MM.1S (cell line): ENCODE measurements around the gene LMNTD2.

ENCODE experiments used
- DNase-seq: peaks from one replicate; pipeline ENCODE4 v3.0.0-alpha.2; 2015
- H2AFZ ChIP-seq: fragments of 300-600 bp; sonication (generic); 2 replicates; pipeline ENCODE4 v1.6.0; 2016; ENCODE audit warnings: antibody characterized with exemption, low read length
- H3F3A ChIP-seq: fragments of 300-600 bp; sonication (generic); 2 replicates; pipeline ENCODE4 v1.6.1; 2016; ENCODE audit warnings: mild to moderate bottlenecking, antibody characterized with exemption, low read length, moderate library complexity, mixed read lengths; ENCODE audit not compliant: insufficient read depth
- H3K27ac ChIP-seq: fragments of 300-600 bp; sonication (generic); 2 replicates; pipeline ENCODE4 v1.5.1; 2016; ENCODE audit warnings: mild to moderate bottlenecking, low read length
- H3K27me3 ChIP-seq: fragments of 300-600 bp; sonication (generic); replicated peaks from 2 replicates; pipeline ENCODE4 v1.6.0; 2016; ENCODE audit warnings: low read length; ENCODE audit not compliant: insufficient read depth
- H3K36me3 ChIP-seq: fragments of 300-600 bp; sonication (generic); replicated peaks from 2 replicates; pipeline ENCODE4 v1.6.1; 2016; ENCODE audit warnings: mild to moderate bottlenecking, low read length, mixed read lengths; ENCODE audit not compliant: insufficient read depth
- H3K4me1 ChIP-seq: fragments of 300-600 bp; sonication (generic); 2 replicates; pipeline ENCODE4 v1.6.1; 2016; ENCODE audit warnings: low read length, mixed read lengths
- H3K4me2 ChIP-seq: fragments of 300-600 bp; sonication (generic); 2 replicates; pipeline ENCODE4 v1.6.0; 2016; ENCODE audit warnings: low read depth, low read length
- H3K4me3 ChIP-seq: fragments of 300-600 bp; sonication (generic); 2 replicates; pipeline ENCODE4 v1.5.1; 2016; ENCODE audit warnings: low read length, mixed read lengths
- H3K79me2 ChIP-seq: fragments of 300-600 bp; sonication (generic); 2 replicates; pipeline ENCODE4 v1.6.1; 2016; ENCODE audit warnings: mixed run types, low read length, mixed read lengths
- H3K9ac ChIP-seq: fragments of 300-600 bp; sonication (generic); 2 replicates; pipeline ENCODE4 v1.6.1; 2016; ENCODE audit warnings: low read length, mixed read lengths
- H3K9me2 ChIP-seq: fragments of 300-600 bp; sonication (generic); replicated peaks from 2 replicates; pipeline ENCODE4 v1.6.1; 2016; ENCODE audit warnings: mild to moderate bottlenecking, low read length, mixed read lengths; ENCODE audit not compliant: insufficient read depth
- H3K9me3 ChIP-seq: fragments of 300-600 bp; sonication (generic); replicated peaks from 2 replicates; pipeline ENCODE4 v1.6.1; 2016; ENCODE audit warnings: mild to moderate bottlenecking, low read length, mixed read lengths; ENCODE audit not compliant: insufficient read depth
- H4K20me1 ChIP-seq: fragments of 300-600 bp; sonication (generic); 2 replicates; pipeline ENCODE4 v1.6.1; 2016; ENCODE audit warnings: mild to moderate bottlenecking, low read length, moderate library complexity, mixed read lengths; ENCODE audit not compliant: insufficient read depth
- CTCF ChIP-seq: fragments of 300-600 bp; sonication (generic); IDR thresholded peaks from 2 replicates; pipeline ENCODE4 v1.5.1; 2016; ENCODE audit warnings: antibody characterized with exemption, low read length, mixed read lengths
- EZH2 ChIP-seq: fragments of 300-600 bp; sonication (generic); optimal IDR thresholded peaks from 2 replicates; pipeline ENCODE3; 2017; ENCODE audit warnings: low read depth, mild to moderate bottlenecking, antibody characterized with exemption, low read length, mixed read lengths
- EZH2phosphoT487 ChIP-seq: fragments of 300-600 bp; sonication (generic); IDR thresholded peaks from 2 replicates; pipeline ENCODE4 v1.6.1; 2018; ENCODE audit warnings: antibody characterized with exemption, low read length

The LMNTD2 gene

DNA sequence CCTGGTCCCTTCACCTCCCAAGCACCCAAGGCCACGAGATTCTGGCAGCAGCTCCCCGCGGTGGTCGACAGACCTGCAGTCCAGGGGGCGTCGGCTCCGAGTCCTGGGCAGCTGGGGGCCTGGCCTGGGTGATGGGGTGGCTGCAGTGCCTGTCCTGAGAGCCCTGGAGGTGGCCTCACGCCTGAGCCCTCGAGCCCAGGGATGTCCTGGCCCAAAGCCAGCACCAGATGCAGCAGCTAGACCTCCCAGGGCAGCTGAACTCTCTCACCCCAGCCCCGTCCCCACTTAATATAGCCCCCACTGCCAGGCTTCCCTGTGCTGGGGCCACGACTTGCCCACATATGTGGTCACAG lies 6.6 kb downstream of the LMNTD2 start:
- Histone ChIP-seq H3K9ac (peak overlapping the region; percentile 62; the same call in 1 of the 2 replicates), H3K4me3 (no peak overlapping the region), H3K4me1 (no peaks in the 10 kb centered on the region), H2AFZ (peak overlapping the region; percentile 87; the same call in 1 of the 2 replicates), H4K20me1 (no peaks in the 10 kb centered on the region), H3F3A (no peaks in the 10 kb centered on the region), H3K27ac (no peak overlapping the region), H3K79me2 (no peaks in the 10 kb centered on the region), H3K9me2 (no peaks in the 10 kb centered on the region), H3K36me3 (no peaks in the 10 kb centered on the region), H3K27me3 (peaks cover 30% of the 10 kb centered on the region), H3K4me2 (peak overlapping the region; percentile 99), H3K9me3 (no peaks in the 10 kb centered on the region)
- DNase-seq: no peak
- no peak for TF ChIP-seq EZH2phosphoT487
- TF ChIP-seq CTCF: no peak
- TF ChIP-seq EZH2: no peak

DNA sequence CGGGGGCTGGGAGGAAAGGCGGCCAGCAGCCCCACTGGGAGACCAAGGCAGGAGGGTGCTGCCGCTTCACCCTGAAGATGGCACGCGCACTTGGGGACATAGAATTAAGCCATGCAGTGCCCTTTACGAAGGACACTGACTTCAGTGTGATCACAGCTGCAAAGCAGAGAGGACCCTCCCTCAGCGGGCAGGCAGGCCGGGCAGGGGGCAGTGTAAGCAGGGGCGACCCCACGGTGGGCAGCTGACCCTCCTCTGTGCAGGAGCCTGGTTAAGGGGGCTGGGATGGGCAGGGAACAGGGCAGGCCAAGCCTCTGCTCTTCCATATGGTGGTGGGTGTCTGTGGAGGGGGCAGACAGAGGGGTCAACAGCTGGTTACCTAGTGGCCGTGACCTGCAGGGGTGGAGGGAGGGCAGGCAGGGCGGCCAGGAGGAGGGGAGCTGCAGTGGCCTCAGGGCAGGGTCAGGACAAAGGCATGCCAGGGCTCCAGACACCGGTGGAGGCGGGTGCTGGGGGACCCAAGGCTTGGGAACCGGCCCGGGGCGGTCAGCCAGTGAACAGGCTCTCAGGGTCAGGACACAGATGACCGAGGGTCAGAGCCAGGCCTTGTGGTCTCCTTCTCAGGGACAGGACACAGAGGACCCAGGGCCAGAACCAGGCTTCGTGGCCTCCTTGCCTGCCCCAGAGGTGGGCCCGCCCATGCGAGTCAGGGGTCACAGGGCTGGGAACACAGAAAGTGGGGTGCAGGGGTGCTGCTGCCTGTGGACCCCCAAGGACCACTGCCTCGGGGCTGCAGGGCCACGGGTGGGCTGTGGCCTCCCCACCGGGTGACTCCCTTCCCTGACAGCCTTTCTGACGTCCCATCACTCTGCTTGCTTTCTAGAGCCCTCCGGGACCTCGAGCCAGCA lies 7.2 kb downstream of the LMNTD2 start:
- H3K9ac ChIP-seq: no peak overlapping the region
- H3K4me3 ChIP-seq: no peak overlapping the region
- H3K27me3 ChIP-seq: peaks cover 31% of the 10 kb centered on the region
- H3K4me1 ChIP-seq: no peaks in the 10 kb centered on the region
- no peaks in the 10 kb centered on the region for H3K79me2 ChIP-seq
- TF ChIP-seq CTCF (no peak), EZH2 (no peak), EZH2phosphoT487 (no peak)
- H3K9me2 ChIP-seq: no peaks in the 10 kb centered on the region
- no peak overlapping the region for H3K4me2 ChIP-seq
- no peaks in the 10 kb centered on the region for H3F3A ChIP-seq
- no peaks in the 10 kb centered on the region for H3K9me3 ChIP-seq
- H3K27ac ChIP-seq: no peak overlapping the region
- no peaks in the 10 kb centered on the region for H3K36me3 ChIP-seq
- no peak for DNase-seq
- H2AFZ ChIP-seq: no peak overlapping the region
- H4K20me1 ChIP-seq: no peaks in the 10 kb centered on the region

- no peak for DNase-seq
- H3K27ac ChIP-seq: no peak overlapping the region
- H3F3A ChIP-seq: no peaks in the 10 kb centered on the region
- TF ChIP-seq CTCF: no peak
- TF ChIP-seq EZH2phosphoT487: no peak
- TF ChIP-seq EZH2: no peak
- H3K9ac ChIP-seq: no peak overlapping the region
- no peak overlapping the region for H3K4me2 ChIP-seq
- no peak overlapping the region for H2AFZ ChIP-seq
- no peaks in the 10 kb centered on the region for H3K9me2 ChIP-seq
- H3K79me2 ChIP-seq: no peaks in the 10 kb centered on the region
- no peaks in the 10 kb centered on the region for H3K4me1 ChIP-seq
- H3K4me3 ChIP-seq: no peak overlapping the region
- H3K27me3 ChIP-seq: peaks cover 16% of the 10 kb centered on the region
- H4K20me1 ChIP-seq: no peaks in the 10 kb centered on the region
- H3K9me3 ChIP-seq: no peaks in the 10 kb centered on the region
- no peaks in the 10 kb centered on the region for H3K36me3 ChIP-seq
Observed at GRCh38 chr11:551596-551995, 8.9 kb downstream of the LMNTD2 start.
